Measurements from ENCODE around the gene ARL17A.
"Not testable (repeated sequence)": the region's sequence is repeated elsewhere in the genome, so short reads cannot be mapped to it uniquely, and the experiment has no call there.

GRCh38 chr17:46566980-46567379 is 12.5 kb downstream of the ARL17A start:
- TF ChIP-seq CTCF, POLR2A (IDR thresholded peaks at IDR 0.05): not testable (repeated sequence)

Measured in right lobe of liver (tissue), 4 donors.